GM19324 (cell line): ENCODE data around the gene RAB15.
A peak's percentile ranks its signal among the peaks of the same experiment; 100 is the strongest.

Experiments
- ATAC-seq: cut with Tn5 transposase; IDR thresholded peaks from one replicate; pipeline ENCODE4 v1.9.1; 2021; ENCODE audit warnings: mild to moderate bottlenecking, moderate library complexity; ENCODE audit not compliant: unreplicated experiment, low FRiP score

Gene RAB15

GRCh38 chr14:64939817-64940190 is 32.3 kb downstream of the RAB15 start:
- ATAC-seq: no peak

- ATAC-seq: no peak
Measured at GRCh38 chr14:64938972-64939816, 32.9 kb downstream of the RAB15 start.

- no peak for ATAC-seq
Measured at GRCh38 chr14:64937821-64938193, 34.3 kb downstream of the RAB15 start.

GRCh38 chr14:64937171-64937820 is 34.8 kb downstream of the RAB15 start:
- ATAC-seq: no peak

GRCh38 chr14:64935508-64935907 is 36.6 kb downstream of the RAB15 start:
- no peak for ATAC-seq

- no peak for ATAC-seq
Measured at GRCh38 chr14:64934338-64934929, 37.7 kb downstream of the RAB15 start.

GRCh38 chr14:64932231-64932630 is 39.9 kb downstream of the RAB15 start:
- no peak for ATAC-seq

GRCh38 chr14:64931123-64931522 is 41.0 kb downstream of the RAB15 start:
- no peak for ATAC-seq

GRCh38 chr14:64930085-64930843 is 41.9 kb downstream of the RAB15 start:
- ATAC-seq: no peak

- ATAC-seq: no peak
Measured at GRCh38 chr14:64929014-64929359, 43.1 kb downstream of the RAB15 start.

GRCh38 chr14:64928239-64929013 is 43.7 kb downstream of the RAB15 start:
- ATAC-seq: peak; percentile 62

GRCh38 chr14:64927031-64927430 is 45.1 kb downstream of the RAB15 start:
- ATAC-seq: no peak

- ATAC-seq: no peak
Measured at GRCh38 chr14:64926398-64926995, 45.6 kb downstream of the RAB15 start.

GRCh38 chr14:64923015-64923414 is 49.1 kb downstream of the RAB15 start:
- ATAC-seq: no peak

GRCh38 chr14:64920465-64920864 is 51.7 kb downstream of the RAB15 start:
- no peak for ATAC-seq

GRCh38 chr14:64919618-64920017 is 52.5 kb downstream of the RAB15 start:
- no peak for ATAC-seq

- no peak for ATAC-seq
Measured at GRCh38 chr14:64919215-64919614, 52.9 kb downstream of the RAB15 start.

- no peak for ATAC-seq
Measured at GRCh38 chr14:64918216-64918615, 53.9 kb downstream of the RAB15 start.

GRCh38 chr14:64915797-64916196 is 56.3 kb downstream of the RAB15 start:
- ATAC-seq: no peak

- no peak for ATAC-seq
Measured at GRCh38 chr14:64915029-64915424, 57.1 kb downstream of the RAB15 start.
